Measurements from ENCODE around the gene ZNF277. TPM values are rescaled to one million over a fixed set of nuclear protein-coding genes. Genes with fewer than 3 reads are reported as not detected.

Gene ZNF277
- total RNA-seq, 3 donors from 2014 or later: 16.8 to 26.9 (median 22.0) TPM

- Histone ChIP-seq H3K36me3 (ENCODE audit: low read depth) (no peaks in the 10 kb centered on the region), H3K4me3 (no peak overlapping the region), H3K9me3 (no peaks in the 10 kb centered on the region), H3K4me1 (ENCODE audit: low read depth) (no peaks in the 10 kb centered on the region)
- no peak for TF ChIP-seq CTCF (IDR thresholded peaks at IDR 0.05)
- intact Hi-C loops (cut with DNase I, micrococcal nuclease): no loop called here
- DNase-seq (no peak), ATAC-seq (no peak)
Observed at GRCh38 chr7:112199672-112200071, 6.8 kb upstream of the ZNF277 start.

- H3K36me3 ChIP-seq (ENCODE audit: low read depth): no peaks in the 10 kb centered on the region
- ATAC-seq: no peak
- intact Hi-C loops (cut with DNase I, micrococcal nuclease): no loop called here
Observed at GRCh38 chr7:112201411-112201810, 5.1 kb upstream of the ZNF277 start.

GRCh38 chr7:112201839-112202238, 4.7 kb upstream of the ZNF277 start:
- no peak for TF ChIP-seq CTCF (IDR thresholded peaks at IDR 0.05)
- Histone ChIP-seq H3K9me3 (no peaks in the 10 kb centered on the region), H3K4me1 (ENCODE audit: low read depth) (peaks cover 3% of the 10 kb centered on the region), H3K36me3 (ENCODE audit: low read depth) (no peaks in the 10 kb centered on the region), H3K4me3 (no peak overlapping the region)
- DNase-seq (no peak), ATAC-seq (no peak)
- intact Hi-C loops (cut with DNase I, micrococcal nuclease): no loop called here

More at GRCh38 chr7:112201411-112201810, 5.1 kb upstream of the ZNF277 start:
- TF ChIP-seq CTCF (IDR thresholded peaks at IDR 0.05): no peak
- Histone ChIP-seq H3K4me3 (no peak overlapping the region), H3K4me1 (ENCODE audit: low read depth) (peaks cover 3% of the 10 kb centered on the region), H3K9me3 (no peaks in the 10 kb centered on the region)
- DNase-seq: no peak

GRCh38 chr7:112202816-112203215, 3.7 kb upstream of the ZNF277 start:
- no peak for TF ChIP-seq CTCF (IDR thresholded peaks at IDR 0.05)
- Histone ChIP-seq H3K36me3 (ENCODE audit: low read depth) (no peaks in the 10 kb centered on the region), H3K4me3 (no peak overlapping the region), H3K9me3 (no peaks in the 10 kb centered on the region), H3K4me1 (ENCODE audit: low read depth) (peaks cover 9% of the 10 kb centered on the region)
- peak in 1 of 3 donors; percentile 27 for DNase-seq
- no peak for ATAC-seq
- intact Hi-C loops (cut with DNase I, micrococcal nuclease): no loop called here

GRCh38 chr7:112203365-112203739, 3.1 kb upstream of the ZNF277 start:
- Histone ChIP-seq H3K36me3 (ENCODE audit: low read depth) (no peaks in the 10 kb centered on the region), H3K9me3 (no peaks in the 10 kb centered on the region), H3K4me3 (no peak overlapping the region), H3K4me1 (ENCODE audit: low read depth) (peaks cover 9% of the 10 kb centered on the region)
- DNase-seq: no peak
- TF ChIP-seq CTCF (IDR thresholded peaks at IDR 0.05): no peak
- ATAC-seq: no peak
- intact Hi-C loops (cut with DNase I, micrococcal nuclease): no loop called here

Measured in mucosa of descending colon (tissue), 3 donors.